Activated naive CD4-positive, alpha-beta T cell treated with anti-CD3 and anti-CD28 coated beads, Interleukin-2, amount 50 U/mL, for 24 hours (primary cell): ENCODE results near the gene POU3F1.

Source experiments
- H3K27ac Mint-ChIP-seq: one replicate; pipeline ENCODE4 v1.8.0; 2021; ENCODE audit warnings: mild to moderate bottlenecking, mixed read lengths
- H3K27me3 Mint-ChIP-seq: one replicate; pipeline ENCODE4 v1.8.0; 2021; ENCODE audit warnings: mixed read lengths
- H3K36me3 Mint-ChIP-seq: one replicate; pipeline ENCODE4 v1.8.0; 2021; ENCODE audit warnings: mixed read lengths
- H3K4me1 Mint-ChIP-seq: one replicate; pipeline ENCODE4 v1.8.0; 2021; ENCODE audit warnings: mixed read lengths
- H3K4me3 Mint-ChIP-seq: one replicate; pipeline ENCODE4 v1.8.0; 2021; ENCODE audit warnings: mild to moderate bottlenecking, mixed read lengths
- H3K9me3 Mint-ChIP-seq: one replicate; pipeline ENCODE4 v1.8.0; 2021; ENCODE audit warnings: mixed read lengths

POU3F1 gene

DNA sequence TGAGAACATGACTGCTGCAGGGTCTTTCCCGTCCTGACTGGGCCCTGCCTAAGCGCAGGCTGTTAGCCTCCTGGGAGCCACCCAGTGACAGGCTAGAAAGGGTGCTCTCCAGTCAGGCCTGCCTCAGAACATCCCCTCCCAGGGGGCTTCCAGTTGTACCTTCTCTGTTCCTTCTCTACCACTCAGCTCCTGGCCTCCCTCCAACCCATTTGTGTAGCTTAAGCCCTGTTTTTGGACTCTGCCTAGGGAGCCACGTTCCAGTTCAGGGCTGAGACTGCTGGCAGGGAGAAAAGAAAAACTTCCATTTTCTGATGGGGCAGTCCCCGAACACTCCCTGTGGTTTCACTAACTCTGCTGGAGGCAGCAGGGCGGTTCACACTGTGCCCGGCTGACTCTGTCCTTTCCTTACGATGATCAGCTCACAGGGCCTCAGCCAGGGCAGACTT lies 15.3 kb upstream of the POU3F1 start:
- Mint-ChIP-seq H3K27me3 (no peaks in the 10 kb centered on the region), H3K9me3 (no peaks in the 10 kb centered on the region), H3K36me3 (no peaks in the 10 kb centered on the region), H3K4me1 (no peaks in the 10 kb centered on the region), H3K4me3 (no peak overlapping the region), H3K27ac (no peak overlapping the region)

DNA sequence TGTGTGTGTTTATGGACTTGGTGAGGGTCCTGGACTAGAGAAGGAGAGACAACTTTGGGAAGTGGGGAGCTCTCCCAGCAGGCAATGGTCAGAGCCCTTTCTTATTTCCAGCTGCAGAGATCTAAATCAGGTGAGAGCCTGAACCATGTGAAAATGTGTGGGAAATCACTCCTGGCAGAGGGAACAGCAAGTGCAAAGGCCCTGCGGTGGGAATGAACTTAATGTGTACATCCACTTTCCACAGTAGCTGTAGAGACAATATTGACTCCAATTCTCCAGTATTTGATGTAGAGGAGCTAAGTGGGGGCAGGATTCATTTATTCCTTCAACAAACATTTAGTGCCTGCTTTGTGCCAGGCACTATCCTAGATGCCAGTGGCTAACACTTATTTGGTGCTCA lies 14.7 kb upstream of the POU3F1 start:
- H3K27ac Mint-ChIP-seq, result no peak overlapping the region
- no peak overlapping the region for H3K4me3 Mint-ChIP-seq
- H3K9me3 Mint-ChIP-seq, result no peaks in the 10 kb centered on the region

DNA sequence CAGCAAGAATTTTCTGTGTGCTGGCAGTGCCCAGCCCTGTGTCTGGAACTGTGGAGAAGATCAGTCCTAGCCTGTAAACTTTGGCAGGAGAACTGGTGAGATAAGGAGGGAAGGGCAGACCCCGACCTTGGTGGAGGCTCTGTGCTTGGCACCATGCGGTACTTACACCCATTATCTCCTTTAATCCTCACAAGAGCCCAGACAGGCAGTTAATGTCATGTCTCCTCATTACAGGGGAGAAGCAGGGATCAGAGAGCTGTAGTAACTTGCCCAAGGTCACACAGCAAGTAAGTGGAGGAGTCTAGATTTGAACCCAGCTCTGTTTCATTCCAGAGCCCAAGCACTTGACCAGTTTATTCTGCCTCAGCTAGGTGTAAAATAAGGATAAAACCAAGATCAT lies 13.9 kb upstream of the POU3F1 start:
- no peaks in the 10 kb centered on the region for H3K36me3 Mint-ChIP-seq
- no peaks in the 10 kb centered on the region for H3K27me3 Mint-ChIP-seq
- H3K27ac Mint-ChIP-seq, result no peak overlapping the region
- no peak overlapping the region for H3K4me3 Mint-ChIP-seq
- no peaks in the 10 kb centered on the region for H3K9me3 Mint-ChIP-seq
- H3K4me1 Mint-ChIP-seq, result no peaks in the 10 kb centered on the region

More for the DNA sequence above, 14.7 kb upstream of the POU3F1 start:
- no peaks in the 10 kb centered on the region for H3K27me3 Mint-ChIP-seq
- no peaks in the 10 kb centered on the region for H3K4me1 Mint-ChIP-seq
- H3K36me3 Mint-ChIP-seq, result no peaks in the 10 kb centered on the region

DNA sequence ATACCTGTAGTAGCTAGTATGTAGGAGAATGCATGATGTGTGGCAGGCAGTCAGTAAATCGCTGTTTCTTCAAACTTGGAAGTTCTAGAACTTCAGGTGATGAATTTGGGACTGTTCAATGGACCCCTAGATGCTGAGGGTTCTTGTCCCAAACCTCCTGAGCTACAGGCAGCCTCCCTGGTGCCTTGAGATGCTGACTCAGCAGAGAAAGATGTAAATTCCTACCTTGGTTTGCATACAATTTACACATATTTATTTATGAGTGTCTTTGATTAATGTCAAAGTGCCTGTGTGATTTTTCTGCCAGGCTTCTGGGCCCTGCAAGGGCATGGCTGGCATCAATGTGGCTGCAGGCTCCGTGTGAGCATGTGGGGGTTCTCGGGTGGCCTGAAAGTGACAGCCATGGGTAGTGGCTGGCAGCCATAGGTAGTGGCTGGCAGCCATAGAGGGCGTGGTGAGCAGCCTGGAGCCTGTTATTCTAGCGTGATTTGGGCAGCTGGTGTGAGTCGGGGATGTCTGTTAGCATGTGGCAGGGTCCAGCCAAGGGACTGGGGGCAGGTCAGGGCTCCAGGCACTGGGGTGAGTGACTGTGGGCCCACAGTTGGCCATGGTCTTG lies 13.2 kb upstream of the POU3F1 start:
- Mint-ChIP-seq H3K27ac (peak overlapping the region; percentile 52), H3K4me1 (no peaks in the 10 kb centered on the region), H3K36me3 (no peaks in the 10 kb centered on the region), H3K27me3 (peaks cover 3% of the 10 kb centered on the region), H3K4me3 (no peak overlapping the region), H3K9me3 (no peaks in the 10 kb centered on the region)

DNA sequence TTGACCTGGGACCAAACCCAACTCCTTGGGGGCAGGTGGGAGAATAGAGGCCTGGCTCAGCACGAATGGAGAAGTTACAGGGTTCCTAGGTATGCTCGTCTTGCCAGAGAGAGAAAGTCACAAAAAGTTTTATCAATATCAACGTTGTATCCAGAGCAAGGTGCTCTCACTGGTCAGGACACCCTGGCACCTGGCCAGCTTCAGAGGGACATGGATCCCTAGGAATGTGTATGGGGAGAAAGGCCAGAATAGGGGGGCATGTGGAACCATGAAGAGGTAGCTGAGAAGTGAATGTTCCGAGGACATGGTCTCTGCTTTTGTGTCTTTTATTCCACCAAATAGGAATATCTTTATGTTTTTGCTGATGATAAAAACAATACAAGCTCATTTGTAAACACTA lies 9.4 kb upstream of the POU3F1 start:
- Mint-ChIP-seq H3K27ac (no peak overlapping the region), H3K36me3 (no peaks in the 10 kb centered on the region), H3K4me1 (peaks cover 8% of the 10 kb centered on the region), H3K4me3 (no peak overlapping the region), H3K27me3 (peaks cover 3% of the 10 kb centered on the region), H3K9me3 (no peaks in the 10 kb centered on the region)

DNA sequence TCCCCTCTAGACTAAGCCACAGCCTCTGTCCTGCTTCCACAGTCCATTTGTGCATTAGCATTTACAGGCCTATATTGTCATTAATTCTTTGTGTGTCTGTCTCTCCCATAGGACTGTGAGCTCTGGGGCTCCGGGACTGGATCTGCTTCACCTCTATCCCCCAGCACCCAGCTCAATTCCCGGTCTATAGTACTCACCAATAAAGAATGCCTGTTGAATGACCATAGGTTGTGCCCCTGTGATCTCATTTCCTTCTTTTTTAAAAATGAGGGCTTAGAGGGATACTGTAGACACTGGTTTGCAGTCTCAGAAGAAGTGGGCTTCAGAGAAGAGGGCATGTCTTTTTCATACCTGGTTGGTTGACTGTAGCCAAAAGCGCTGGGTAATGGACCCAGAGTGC lies 8.8 kb upstream of the POU3F1 start:
- H3K4me1 Mint-ChIP-seq, result peaks cover 8% of the 10 kb centered on the region
- no peak overlapping the region for H3K4me3 Mint-ChIP-seq
- no peaks in the 10 kb centered on the region for H3K9me3 Mint-ChIP-seq
- peaks cover 3% of the 10 kb centered on the region for H3K27me3 Mint-ChIP-seq
- H3K27ac Mint-ChIP-seq, result no peak overlapping the region
- no peaks in the 10 kb centered on the region for H3K36me3 Mint-ChIP-seq

DNA sequence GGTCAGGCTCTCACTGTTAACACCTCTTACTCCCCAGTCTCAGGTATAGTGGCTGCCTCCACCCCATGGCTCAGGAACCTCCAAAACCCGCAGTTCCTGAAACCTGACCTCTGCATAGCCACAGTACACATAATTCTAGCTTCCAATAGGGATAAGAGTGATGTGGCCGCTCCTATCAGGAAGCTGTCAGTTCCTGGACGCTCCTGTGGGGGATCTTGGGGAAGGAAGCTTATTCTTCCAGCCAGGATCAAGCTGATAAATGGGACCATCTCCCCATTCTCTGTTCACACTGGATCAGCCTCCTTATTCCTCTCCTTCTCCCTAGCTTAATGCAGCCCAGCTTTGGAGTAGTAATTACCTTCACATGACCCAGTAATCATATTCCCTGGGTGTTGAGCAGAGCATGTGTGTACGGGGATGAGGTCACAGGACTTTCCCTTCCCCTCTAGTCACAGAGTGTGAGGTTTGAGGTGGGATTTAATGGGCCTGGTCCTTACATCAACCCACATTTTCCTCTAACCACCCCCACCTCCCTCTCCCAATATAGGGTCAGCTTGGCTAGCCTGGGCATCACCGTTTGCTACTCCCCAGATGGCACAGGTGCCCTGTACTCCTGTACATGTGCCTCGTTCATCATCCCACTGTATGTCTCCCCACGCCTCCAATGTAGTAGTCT lies 7.0 kb upstream of the POU3F1 start:
- no peaks in the 10 kb centered on the region for H3K9me3 Mint-ChIP-seq
- no peaks in the 10 kb centered on the region for H3K36me3 Mint-ChIP-seq
- peaks cover 8% of the 10 kb centered on the region for H3K4me1 Mint-ChIP-seq
- peaks cover 3% of the 10 kb centered on the region for H3K27me3 Mint-ChIP-seq
- no peak overlapping the region for H3K27ac Mint-ChIP-seq
- H3K4me3 Mint-ChIP-seq, result no peak overlapping the region

DNA sequence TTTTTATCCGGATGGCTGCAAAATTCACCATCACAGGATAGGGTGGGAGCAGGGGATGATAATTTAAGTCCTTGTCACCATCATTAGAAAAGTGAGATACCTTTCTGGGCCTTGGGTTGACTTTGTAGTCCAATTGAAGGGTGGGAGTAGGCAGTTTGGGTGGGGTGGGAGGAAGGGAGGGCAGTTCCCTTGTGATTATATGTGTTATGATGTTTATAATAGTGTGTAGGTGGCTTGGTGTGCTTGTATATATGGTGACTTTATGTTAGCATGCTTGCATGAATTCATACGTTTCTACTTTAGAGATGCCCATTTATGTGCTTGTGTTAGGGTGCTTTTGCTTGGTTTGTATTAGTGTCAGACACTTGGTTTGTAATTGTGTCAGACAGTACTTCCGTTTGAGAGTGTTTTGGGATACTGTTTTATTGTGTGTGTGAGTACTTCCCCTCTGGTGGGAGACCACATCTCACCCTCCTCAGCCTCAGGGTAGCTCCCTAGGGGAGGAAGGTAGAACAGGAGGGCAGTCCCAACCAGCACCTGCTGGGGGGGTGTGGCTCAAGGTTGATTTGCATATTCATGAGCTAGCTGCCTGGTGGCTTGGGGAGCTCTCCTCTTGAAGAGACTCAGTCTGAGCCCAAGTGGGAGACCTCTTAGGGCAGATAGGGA lies 6.3 kb upstream of the POU3F1 start:
- peaks cover 8% of the 10 kb centered on the region for H3K4me1 Mint-ChIP-seq

DNA sequence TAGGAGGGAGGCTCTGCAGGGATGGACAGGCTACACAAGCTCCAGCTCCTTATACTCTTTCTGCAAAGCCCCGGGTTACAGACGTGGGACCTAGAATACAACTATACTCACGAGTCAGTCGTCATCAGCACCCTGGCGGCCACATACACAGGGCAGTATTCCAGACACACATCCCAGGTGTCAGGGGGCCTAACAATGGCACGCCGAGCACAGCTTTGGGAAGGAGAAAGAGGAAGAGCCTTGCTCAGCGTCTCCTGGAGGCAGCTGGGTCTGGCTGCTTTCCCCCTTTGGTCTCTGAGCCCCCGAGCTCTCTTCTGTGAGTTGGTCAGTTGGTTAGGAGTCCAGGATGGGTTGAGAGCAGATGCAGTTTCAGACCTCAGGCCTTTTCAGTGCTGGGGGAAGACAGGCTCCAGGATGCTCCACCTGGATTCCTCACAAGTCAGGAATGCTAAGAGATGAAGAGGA lies 4.5 kb upstream of the POU3F1 start:
- Mint-ChIP-seq H3K9me3 (no peaks in the 10 kb centered on the region), H3K4me1 (peaks cover 8% of the 10 kb centered on the region), H3K27me3 (peaks cover 3% of the 10 kb centered on the region), H3K27ac (no peak overlapping the region), H3K36me3 (no peaks in the 10 kb centered on the region), H3K4me3 (no peak overlapping the region)

More for the DNA sequence above, 6.3 kb upstream of the POU3F1 start:
- Mint-ChIP-seq H3K36me3 (no peaks in the 10 kb centered on the region), H3K4me3 (no peak overlapping the region), H3K27me3 (peaks cover 3% of the 10 kb centered on the region), H3K27ac (no peak overlapping the region), H3K9me3 (no peaks in the 10 kb centered on the region)

DNA sequence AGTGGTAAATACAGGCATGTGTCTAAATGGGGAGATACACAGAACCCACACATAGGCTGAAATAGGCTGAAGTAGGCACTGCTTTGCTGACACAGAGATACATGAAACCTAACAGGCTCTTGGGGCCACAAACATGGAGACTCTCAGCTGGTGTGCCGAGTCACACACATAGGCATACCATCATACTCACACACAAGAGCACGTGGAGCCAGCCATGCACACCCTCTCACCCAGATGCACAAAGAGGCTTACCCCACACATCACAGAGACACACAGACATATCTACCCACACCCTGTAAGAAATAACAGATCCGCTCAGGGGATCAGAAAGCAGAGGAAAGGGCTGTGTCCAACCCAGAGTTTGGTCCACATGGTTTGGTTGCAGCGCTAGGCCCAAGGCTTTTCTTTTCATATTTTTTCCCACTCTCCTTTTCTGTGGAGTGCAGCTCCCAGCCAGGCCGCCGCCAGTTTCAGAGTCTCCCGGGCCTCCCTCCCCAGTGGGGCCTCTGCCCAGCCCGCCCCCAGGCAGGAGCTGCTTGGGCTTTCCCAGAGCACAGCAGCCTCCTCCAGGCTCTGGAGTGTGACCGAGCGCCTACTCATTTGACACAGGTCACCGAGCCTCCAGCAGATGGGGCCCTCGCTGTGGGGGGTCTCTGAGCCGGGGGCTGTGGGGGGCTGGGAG lies 3.9 kb upstream of the POU3F1 start:
- H3K4me1 Mint-ChIP-seq, result peaks cover 8% of the 10 kb centered on the region
- H3K4me3 Mint-ChIP-seq, result no peak overlapping the region
- H3K27me3 Mint-ChIP-seq, result peaks cover 3% of the 10 kb centered on the region
- H3K27ac Mint-ChIP-seq, result no peak overlapping the region
- H3K9me3 Mint-ChIP-seq, result no peaks in the 10 kb centered on the region
- no peaks in the 10 kb centered on the region for H3K36me3 Mint-ChIP-seq

DNA sequence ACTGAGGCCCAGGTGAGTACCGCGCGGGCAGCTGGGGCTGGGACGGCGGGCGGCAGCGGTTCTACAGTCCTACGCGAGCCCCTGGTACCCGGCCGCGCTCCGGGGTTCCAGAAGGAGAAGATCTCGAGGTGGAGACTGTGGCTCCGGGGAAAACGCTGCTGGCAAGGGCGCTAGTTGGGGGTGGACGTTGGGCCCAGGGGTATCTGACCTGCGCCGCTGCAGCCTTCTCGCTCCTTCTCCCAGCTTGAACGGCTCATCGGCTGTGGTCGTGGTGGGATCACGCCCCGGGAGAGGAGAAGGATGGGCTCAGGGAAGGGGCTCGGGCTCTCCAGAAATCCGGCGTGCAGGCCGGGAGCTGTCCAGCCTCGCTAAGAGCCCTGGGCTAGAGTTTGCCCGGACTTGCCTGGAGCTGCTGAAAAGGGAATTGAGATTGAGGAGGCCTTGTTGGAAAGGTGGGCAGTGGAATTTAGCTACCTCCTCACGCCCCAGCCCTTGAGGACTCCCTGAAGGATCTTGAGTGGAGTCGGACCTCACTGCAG lies 1.1 kb upstream of the POU3F1 start:
- Mint-ChIP-seq H3K4me1 (peaks cover 17% of the 10 kb centered on the region), H3K27ac (no peak overlapping the region), H3K9me3 (no peaks in the 10 kb centered on the region), H3K36me3 (no peaks in the 10 kb centered on the region), H3K4me3 (peak overlapping the region; percentile 80), H3K27me3 (peaks cover 15% of the 10 kb centered on the region)

DNA sequence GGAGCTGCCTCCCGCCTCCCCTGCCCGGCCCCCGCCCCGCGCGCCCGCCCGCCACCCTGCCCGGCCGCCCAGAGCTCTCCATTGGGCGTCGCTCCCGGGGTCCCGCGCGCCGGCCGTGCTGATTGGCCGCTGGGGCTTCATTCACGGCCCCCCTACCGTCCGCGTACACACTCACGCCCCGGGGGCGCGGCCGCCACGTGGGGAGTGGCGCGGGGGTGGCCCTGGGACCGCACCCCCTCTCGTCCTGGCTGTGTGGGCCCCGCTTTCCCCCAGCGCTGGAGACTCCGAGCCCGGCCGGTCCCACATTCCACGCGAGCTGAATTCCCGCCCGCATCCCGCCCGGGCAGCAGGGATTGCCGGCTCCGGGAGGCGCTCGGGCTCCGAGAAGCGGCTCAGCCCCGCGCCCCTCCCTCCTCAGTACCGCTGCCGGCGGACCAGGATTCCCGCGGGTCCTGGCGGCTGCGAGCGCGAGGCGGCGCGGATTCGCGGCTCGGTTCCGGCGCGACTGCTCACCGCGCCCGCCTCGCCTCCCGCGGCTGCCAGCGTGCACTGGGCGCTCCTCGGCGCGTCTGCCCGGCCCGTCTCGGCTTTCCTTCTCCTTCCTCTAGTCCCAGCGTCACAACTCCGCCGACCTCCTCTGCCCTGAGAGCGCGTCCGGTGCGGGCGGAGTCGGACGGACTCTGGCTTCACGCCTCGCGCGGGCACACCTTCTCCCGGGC lies 450 bp upstream of the POU3F1 start:
- no peaks in the 10 kb centered on the region for H3K9me3 Mint-ChIP-seq
- no peak overlapping the region for H3K27ac Mint-ChIP-seq
- H3K4me3 Mint-ChIP-seq, result peak overlapping the region; percentile 80
- H3K27me3 Mint-ChIP-seq, result peaks cover 19% of the 10 kb centered on the region
- peaks cover 14% of the 10 kb centered on the region for H3K4me1 Mint-ChIP-seq
- H3K36me3 Mint-ChIP-seq, result no peaks in the 10 kb centered on the region

DNA sequence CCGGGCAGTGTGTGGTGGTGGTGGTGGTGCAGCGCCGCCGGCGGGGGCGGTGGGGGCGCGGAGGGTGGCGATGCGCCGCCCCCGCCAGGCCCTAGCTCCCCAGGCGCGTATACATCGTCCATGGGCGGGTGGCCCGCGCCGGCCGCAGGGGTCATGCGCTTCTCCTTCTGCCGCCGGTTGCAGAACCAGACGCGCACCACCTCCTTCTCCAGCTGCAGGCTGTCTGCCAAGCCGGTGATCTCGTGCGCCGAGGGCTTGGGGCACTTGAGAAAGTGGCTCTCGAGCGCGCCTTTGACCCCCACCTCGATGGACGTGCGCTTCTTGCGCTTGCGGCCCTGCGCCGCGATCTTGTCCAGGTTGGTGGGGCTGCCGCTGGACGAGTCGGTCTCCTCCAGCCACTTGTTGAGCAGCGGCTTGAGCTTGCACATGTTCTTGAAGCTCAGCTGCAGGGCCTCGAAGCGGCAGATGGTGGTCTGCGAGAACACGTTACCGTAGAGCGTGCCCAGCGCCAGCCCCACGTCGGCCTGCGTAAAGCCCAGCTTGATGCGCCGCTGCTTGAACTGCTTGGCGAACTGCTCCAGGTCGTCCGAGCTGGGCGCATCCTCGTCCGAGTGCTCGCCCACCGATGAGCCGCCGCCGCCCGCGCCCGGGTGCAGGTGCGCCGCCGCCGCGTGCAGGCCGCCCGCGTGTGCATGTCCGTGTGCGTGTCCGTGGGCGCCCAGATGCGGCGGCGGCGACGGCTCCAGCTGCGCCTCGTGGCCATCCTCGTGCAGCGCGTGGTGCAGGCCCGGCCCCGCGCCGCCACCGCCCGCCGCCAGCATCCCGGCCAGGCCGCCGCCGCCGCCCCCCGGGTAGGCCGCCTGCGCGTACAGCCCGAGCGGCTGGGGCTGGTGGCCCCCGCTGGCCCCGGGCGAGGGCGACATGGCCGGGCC lies 926 bp downstream of the POU3F1 start:
- H3K4me3 Mint-ChIP-seq, result peak overlapping the region; percentile 23
- peaks cover 28% of the 10 kb centered on the region for H3K27me3 Mint-ChIP-seq
- H3K36me3 Mint-ChIP-seq, result no peaks in the 10 kb centered on the region
- H3K4me1 Mint-ChIP-seq, result peaks cover 14% of the 10 kb centered on the region
- no peaks in the 10 kb centered on the region for H3K9me3 Mint-ChIP-seq
- no peak overlapping the region for H3K27ac Mint-ChIP-seq
